KBM-7 (cell line): ENCODE results near the gene COPS8.

Source experiments
- DNase-seq: peaks from one replicate; pipeline ENCODE4 v3.0.0-alpha.2; 2015
- in situ Hi-C: fragments of 300-500 bp; cut with MboI; formaldehyde crosslinking; loops from 2 replicates; pipeline ENCODE4 v1.14.3; 2020; ENCODE audit warnings: low sequenced_read_pairs, low pct_unique_long_range_greater_than_20kb, mixed read lengths

Gene COPS8

GRCh38 chr2:237061356-237061755 lies 24.3 kb upstream of the COPS8 start:
- in situ Hi-C loops: loop anchor here (25.0 kb wide), 1 partner anchor 724 kb away; no protein-coding TSS in a partner anchor
- no peak for DNase-seq

GRCh38 chr2:237062585-237062984 lies 23.1 kb upstream of the COPS8 start:
- in situ Hi-C loops: loop anchor here (25.0 kb wide), 1 partner anchor 725 kb away; no protein-coding TSS in a partner anchor
- DNase-seq: no peak

GRCh38 chr2:237064203-237065070 lies 21.3 kb upstream of the COPS8 start:
- DNase-seq: no peak
- in situ Hi-C loops: loop anchor here (25.0 kb wide), 1 partner anchor 727 kb away; no protein-coding TSS in a partner anchor

GRCh38 chr2:237065071-237065377 lies 20.7 kb upstream of the COPS8 start:
- DNase-seq: no peak
- in situ Hi-C loops: loop anchor here (25.0 kb wide), 1 partner anchor 728 kb away; no protein-coding TSS in a partner anchor

- DNase-seq: no peak
- in situ Hi-C loops: loop anchor here (25.0 kb wide), 1 partner anchor 729 kb away; no protein-coding TSS in a partner anchor
Measured at GRCh38 chr2:237066396-237066795, 19.3 kb upstream of the COPS8 start.

- in situ Hi-C loops: loop anchor here (25.0 kb wide), 1 partner anchor 731 kb away; no protein-coding TSS in a partner anchor
- DNase-seq: no peak
Measured at GRCh38 chr2:237068005-237068576, 17.6 kb upstream of the COPS8 start.

- in situ Hi-C loops: loop anchor here (25.0 kb wide), 1 partner anchor 735 kb away; no protein-coding TSS in a partner anchor
- DNase-seq: peak; percentile 68
Measured at GRCh38 chr2:237072067-237072931, 13.4 kb upstream of the COPS8 start.

- in situ Hi-C loops: loop anchor here (25.0 kb wide), 1 partner anchor 736 kb away; no protein-coding TSS in a partner anchor
Measured at GRCh38 chr2:237073552-237073951, 12.1 kb upstream of the COPS8 start.

GRCh38 chr2:237074211-237074993 lies 11.3 kb upstream of the COPS8 start:
- in situ Hi-C loops: loop anchor here (25.0 kb wide), 1 partner anchor 737 kb away; no protein-coding TSS in a partner anchor
- no peak for DNase-seq

More at GRCh38 chr2:237073552-237073951, 12.1 kb upstream of the COPS8 start:
- DNase-seq: no peak

GRCh38 chr2:237075749-237076599 lies 9.7 kb upstream of the COPS8 start:
- in situ Hi-C loops: no loop called here
- DNase-seq: no peak

- in situ Hi-C loops: no loop called here
- DNase-seq: no peak
Measured at GRCh38 chr2:237081596-237081995, 4.1 kb upstream of the COPS8 start.

- DNase-seq: no peak
- in situ Hi-C loops: no loop called here
Measured at GRCh38 chr2:237083026-237083425, 2.7 kb upstream of the COPS8 start.

- DNase-seq: no peak
- in situ Hi-C loops: no loop called here
Measured at GRCh38 chr2:237084444-237084843, 1.2 kb upstream of the COPS8 start.

- no peak for DNase-seq
Measured at GRCh38 chr2:237090906-237091305, 5.2 kb downstream of the COPS8 start.

GRCh38 chr2:237091779-237092436 lies 6.2 kb downstream of the COPS8 start:
- no peak for DNase-seq
- in situ Hi-C loops: no loop called here

More at GRCh38 chr2:237090906-237091305, 5.2 kb downstream of the COPS8 start:
- in situ Hi-C loops: no loop called here

- no peak for DNase-seq
- in situ Hi-C loops: no loop called here
Measured at GRCh38 chr2:237092506-237092905, 6.8 kb downstream of the COPS8 start.
